Stimulated activated CD8-positive, alpha-beta memory T cell treated with anti-CD3 and anti-CD28 coated beads, Interleukin-15, amount 100 ng/mL, for 1 hour (primary cell): Measurements from ENCODE around the gene NBPF3.
"Not testable (repeated sequence)": the region's sequence is repeated elsewhere in the genome, so short reads cannot be mapped to it uniquely, and the experiment has no call there.

Experiments
- DNase-seq: peaks from one replicate; pipeline ENCODE4 v3.0.0-alpha.2; 2020; ENCODE audit warnings: low read depth

Gene NBPF3, protein sequence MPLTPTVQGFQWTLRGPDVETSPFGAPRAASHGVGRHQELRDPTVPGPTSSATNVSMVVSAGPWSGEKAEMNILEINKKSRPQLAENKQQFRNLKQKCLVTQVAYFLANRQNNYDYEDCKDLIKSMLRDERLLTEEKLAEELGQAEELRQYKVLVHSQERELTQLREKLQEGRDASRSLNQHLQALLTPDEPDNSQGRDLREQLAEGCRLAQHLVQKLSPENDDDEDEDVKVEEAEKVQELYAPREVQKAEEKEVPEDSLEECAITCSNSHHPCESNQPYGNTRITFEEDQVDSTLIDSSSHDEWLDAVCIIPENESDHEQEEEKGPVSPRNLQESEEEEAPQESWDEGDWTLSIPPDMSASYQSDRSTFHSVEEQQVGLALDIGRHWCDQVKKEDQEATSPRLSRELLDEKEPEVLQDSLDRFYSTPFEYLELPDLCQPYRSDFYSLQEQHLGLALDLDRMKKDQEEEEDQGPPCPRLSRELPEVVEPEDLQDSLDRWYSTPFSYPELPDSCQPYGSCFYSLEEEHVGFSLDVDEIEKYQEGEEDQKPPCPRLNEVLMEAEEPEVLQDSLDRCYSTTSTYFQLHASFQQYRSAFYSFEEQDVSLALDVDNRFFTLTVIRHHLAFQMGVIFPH

DNA sequence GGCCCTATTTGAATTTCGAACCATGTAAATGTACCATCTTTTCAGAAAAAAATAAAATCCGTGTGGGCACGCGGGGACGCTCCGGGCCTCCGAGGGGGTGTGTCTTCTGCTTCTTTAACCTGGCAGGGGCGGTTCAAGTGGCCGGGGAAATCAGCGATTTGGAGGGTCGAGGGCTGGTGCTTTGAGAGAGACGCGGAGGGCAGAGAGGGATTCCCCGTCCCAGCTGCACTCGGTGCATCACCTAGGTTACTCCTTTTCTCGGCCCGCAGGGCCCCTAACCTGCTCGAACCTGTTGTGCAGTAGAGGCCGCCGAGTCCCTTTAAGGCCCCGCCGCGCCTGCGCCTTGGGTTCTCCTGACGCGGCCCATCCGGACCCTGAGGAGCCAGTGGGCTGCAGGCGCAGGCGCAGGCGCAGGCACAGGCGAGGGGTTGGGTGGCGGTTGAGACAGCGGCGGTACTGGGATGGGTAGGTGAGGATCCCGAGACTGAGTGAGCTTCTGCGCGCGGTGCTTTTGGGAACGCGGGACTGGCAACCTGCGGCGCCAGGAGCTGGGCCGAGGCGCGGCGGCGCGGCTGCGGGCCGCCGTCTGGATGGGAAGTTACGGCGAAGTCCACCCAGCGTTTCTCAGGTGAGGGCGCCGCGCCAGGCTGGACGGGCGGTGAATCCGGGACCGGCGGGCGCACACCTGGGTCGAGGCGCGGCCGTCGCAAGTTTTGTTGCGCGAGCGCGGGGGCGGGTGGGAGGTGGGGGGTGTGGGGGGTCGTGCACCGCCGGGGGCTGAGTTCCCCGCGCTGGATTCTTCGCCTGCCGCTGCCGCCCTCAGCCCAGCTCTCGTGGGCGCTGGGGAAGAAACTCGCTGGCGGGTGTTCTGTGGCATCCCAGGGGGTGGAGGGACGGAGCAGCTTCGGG is at the start of gene NBPF3:
Gene NBPF3 (plus strand): TSS at position 417 of the 909 bp plus-strand sequence. CDS start 4,950 bp downstream, outside the sequence.
- peak; percentile 69 for DNase-seq

DNA sequence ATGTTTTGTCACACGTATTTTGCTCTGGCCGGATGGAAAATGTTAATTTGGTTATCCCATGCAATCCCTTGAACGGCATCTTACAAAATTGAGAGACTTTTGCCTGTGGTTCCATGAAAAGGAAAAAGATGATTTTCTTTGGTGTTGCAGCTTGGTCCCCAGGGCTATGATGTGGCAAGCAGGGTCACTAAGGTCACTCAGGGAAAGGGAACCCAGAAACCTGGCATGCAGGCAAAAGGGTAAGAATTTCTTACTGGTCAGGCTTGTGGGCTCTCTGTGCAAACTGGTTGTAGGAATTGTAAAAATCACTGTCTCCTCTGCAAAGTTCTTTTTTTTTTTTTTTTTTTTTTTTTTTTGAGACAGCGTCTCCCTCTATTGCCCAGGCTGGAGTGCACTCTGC is 48.4 kb upstream of the NBPF3 start:
- DNase-seq, result no peak

DNA sequence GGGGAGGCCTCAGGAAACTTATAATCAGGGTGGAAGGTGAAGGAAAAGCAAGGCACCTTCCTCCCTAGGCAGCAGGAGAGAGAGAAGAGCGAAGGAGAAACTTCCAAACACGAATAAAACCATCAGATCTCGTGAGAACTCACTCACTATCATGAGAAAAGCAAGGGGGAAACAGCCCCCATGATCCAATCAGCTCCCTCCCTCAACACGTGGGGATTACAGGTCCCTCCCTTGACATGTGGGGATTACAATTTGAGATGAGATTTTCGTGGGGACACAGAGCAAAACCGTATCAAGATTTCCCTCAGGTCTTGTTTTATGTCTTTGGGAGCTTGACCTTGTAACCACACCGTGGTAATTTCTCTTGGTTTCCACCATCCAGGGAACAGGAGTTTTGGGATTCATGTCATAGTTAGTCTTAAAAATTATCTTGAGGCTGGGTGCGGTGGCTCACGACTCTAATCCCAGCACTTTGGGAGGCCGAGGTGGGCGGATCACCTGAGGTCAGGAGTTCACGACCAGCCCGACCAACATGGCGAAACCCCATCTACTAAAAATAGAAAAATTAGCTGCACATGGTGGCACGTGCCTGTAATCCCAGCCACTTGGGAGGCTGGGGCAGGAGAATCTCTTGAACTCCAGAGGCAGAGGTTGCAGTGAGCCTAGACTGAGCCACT is 47.2 kb upstream of the NBPF3 start:
- no peak for DNase-seq

DNA sequence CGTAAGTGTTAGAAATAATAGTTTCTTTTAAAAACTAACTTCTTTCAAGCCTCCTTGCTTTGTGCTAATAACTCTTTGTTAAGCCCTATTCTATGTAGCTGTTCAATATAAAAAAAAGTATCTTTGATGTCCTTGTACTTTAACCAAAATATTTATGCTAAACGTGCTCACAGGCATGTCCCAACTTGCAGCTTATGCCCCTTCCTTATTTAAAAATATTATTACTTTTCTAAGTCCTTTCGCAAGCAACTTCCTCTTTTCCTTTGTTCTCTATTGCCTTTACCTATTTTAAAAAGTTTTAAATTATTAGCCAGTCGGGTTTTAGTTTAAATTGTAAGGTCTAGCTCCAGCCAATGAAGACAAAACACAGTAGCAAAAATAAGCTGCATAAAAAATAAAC is 43.4 kb upstream of the NBPF3 start:
- no peak for DNase-seq

DNA sequence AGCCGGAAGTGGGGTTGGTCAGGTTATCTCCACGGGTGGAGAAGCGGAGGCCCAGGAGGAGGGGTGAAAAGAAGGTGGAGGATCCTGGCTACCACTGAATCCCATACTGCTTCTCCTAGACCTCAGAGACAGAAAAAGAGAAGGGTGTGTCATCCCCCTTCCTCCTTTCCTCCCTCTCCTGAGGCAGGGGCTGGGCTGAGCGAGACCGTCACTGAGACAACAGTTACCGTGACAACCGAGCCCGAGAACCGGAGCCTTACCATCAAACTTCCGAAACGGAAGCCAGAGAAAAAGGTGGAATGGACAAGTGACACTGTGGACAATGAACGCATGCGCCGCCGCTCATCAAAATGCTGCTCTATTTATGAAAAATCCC is 42.1 kb upstream of the NBPF3 start:
- DNase-seq, result no peak

DNA sequence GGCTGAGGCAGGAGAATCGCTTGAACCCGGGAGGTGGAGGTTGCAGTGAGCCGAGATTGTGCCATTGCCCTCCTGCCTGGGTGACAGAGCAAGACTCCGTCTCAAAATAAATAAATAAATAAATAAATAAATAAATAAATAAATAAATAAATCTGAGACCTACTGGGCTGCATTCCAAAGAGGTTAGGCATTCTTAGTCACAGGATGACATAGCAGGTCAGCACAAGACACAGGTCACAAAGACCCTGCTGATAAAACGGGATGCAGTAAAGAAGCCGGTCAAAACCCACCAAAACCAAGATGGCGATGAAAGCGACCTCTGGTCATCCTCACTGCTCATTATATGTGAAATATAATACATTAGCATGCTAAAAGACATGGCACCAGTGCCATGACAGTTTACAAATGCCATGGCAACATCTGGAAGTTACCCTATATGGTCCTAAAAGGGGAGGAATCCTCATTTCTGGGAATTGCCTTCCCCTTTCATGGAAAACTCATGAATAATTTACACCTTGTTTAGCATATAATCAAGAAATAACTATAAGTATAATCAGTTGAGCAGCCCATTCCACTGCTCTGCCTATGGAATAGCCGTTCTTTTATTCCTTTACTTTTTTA is 38.1 kb upstream of the NBPF3 start:
- not testable (repeated sequence) for DNase-seq

DNA sequence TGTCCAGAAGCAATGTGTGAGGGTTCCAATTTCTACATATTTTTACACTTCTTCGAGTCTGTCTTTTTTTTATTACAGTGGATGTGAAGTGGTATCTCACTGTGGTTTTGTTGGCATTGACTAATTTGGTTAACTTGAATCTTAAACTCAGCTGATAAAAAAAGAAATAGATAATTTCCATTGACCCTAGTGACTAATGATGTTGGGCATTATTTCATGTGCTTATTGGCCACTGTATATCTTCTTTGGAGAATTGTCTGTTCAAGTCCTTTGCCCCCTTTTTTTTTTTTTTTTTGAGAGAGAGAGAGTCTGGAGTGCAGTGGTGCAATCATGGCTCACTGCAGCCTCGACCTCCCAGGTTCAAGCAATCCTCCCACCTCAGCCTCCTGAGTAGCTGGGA is 33.3 kb upstream of the NBPF3 start:
- no peak for DNase-seq

DNA sequence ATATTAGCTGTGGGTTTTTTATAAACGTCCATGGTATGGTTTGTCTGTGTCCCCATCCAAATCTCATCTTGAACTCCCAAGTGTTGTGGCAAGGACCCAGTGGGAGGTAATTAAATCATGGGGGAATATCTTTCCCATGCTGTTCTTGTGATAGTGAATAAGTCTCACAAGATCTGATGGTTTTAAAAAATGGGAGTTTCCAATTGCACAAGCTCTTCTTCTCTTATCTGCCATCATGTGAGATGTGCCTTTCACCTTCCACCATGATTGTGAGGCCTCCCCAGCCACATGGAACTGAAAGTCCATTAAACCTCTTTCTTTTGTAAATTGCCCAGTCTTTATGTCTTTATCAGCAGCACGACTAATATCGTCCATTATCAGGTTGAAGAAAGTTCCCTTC is 30.0 kb upstream of the NBPF3 start:
- not testable (repeated sequence) for DNase-seq

DNA sequence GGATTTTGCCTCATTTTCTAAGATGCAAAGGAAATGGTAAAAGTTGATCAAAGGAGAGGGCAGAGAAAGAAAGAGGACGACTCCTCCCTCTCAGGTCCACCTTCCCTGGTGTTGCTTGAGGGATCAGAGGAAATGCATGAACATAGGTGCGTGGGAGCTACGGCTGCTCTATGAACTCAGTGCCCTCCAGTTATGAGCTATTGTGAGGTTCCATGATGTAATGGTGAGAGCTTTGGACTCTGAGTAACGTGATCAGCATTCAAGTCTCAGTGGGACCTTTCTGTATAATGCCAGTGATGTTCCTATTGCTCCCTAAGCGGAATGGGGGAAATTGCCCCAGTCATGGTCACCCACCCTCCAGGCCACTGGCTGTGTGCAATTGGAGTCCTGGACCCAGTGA is 25.9 kb upstream of the NBPF3 start:
- DNase-seq, result no peak

DNA sequence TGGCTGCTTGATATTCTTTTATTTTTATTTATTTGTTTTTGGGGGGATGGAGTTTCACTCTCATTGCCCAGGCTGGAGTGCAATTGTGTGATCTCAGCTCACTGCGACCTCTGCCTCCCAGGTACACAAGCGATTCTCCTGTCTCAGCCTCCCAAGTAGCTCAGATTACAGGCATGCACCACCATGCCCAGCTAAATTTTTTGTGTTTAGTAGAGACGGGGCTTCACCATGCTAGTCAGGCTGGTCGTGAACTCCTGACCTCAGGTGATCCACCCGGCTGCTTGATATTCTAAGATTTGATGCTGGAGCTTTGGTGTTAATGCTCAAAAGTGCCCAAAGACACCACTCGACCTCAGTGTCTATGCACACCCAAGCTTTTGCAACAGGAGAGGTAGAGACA is 19.6 kb upstream of the NBPF3 start:
- DNase-seq, result not testable (repeated sequence)

DNA sequence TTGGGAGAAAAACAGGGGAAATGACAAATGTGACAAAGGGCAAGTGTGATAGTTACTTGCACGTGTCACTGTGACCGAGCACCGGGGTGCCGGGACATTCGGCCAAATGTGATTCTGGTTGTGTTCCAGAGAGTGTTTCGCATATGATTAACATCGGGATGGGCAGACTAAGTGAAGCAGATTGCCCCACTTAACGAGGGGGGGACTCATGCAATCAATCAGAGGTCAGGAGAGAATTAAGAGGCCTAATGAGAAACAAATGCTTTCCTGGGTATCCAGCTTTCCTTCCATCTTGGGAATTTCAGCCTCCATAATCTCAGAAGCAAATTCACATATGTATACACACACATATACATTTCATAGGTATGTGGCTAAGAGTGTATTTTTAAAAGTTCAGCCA is 18.6 kb upstream of the NBPF3 start:
- not testable (repeated sequence) for DNase-seq

DNA sequence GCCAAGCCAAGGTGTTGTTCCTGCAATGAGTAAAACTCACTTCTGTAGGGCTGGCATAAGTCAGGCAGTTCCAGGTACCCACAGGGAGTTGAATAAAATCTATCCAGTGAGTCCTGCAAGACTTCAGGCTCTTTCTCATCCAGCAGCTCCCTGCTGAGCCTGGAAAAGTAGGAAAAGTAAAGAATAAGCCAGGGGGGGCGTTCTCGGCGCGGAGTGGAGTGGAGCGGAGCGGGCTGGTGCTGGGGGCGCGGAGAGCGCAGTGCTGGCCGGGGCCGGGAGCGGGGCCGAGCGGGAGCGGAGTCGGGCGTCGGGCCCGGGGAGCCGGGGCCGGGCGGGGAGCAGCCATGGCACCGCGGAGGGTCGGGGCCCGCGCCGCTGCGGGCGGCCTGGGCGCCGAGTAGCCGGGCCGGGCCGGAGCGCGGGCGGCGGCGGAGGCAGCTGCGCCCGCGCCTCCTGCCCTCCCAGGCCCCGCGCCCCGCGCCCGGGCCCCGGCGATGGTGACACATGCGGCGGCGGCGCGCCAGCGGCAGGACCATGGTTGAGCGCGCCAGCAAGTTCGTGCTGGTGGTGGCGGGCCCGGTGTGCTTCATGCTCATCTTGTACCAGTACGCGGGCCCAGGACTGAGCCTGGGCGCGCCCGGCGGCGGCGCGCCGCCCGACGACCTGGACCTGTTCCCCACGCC is 12.0 kb upstream of the NBPF3 start:
- DNase-seq, result not testable (repeated sequence)

DNA sequence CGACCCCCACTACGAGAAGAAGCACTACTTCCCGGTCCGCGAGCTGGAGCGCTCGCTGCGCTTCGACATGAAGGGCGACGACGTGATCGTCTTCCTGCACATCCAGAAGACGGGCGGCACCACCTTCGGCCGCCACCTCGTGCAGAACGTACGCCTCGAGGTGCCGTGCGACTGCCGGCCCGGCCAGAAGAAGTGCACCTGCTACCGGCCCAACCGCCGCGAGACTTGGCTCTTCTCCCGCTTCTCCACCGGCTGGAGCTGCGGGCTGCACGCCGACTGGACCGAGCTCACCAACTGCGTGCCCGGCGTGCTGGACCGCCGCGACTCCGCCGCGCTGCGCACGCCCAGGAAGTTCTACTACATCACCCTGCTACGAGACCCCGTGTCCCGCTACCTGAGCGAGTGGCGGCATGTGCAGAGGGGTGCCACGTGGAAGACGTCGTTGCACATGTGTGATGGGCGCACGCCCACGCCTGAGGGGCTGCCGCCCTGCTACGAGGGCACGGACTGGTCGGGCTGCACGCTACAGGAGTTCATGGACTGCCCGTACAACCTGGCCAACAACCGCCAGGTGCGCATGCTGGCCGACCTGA is 11.4 kb upstream of the NBPF3 start:
- DNase-seq, result not testable (repeated sequence)

DNA sequence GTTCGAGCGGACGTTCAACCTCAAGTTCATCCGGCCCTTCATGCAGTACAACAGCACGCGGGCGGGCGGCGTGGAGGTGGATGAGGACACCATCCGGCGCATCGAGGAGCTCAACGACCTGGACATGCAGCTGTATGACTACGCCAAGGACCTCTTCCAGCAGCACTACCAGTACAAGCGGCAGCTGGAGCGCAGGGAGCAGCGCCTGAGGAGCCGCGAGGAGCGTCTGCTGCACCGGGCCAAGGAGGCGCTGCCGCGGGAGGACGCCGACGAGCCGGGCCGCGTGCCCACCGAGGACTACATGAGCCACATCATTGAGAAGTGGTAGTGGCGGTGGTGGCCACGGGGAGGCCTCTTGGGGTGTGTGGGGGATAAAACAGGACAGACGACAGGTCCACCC is 10.7 kb upstream of the NBPF3 start:
- DNase-seq, result not testable (repeated sequence)

DNA sequence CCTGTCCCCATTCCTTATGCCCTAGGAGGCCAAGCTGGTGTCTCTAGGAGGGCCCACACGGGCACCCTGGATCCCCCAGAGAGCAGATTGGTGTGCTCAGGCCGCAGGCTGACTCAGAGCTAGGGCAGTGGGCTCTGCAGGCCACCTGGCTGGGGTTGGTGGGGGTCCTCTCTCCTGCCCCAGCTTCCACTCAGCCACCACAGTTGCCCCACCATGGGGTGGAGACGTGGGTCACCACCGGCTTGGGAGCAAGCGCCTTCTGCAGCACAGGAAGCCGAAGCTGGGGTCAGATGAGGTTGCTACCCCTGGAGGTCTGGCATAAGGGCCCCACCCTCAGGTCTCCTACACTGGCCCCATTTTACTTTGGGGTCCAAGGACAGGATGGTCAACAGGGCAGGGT is 9.1 kb upstream of the NBPF3 start:
- DNase-seq, result not testable (repeated sequence)

DNA sequence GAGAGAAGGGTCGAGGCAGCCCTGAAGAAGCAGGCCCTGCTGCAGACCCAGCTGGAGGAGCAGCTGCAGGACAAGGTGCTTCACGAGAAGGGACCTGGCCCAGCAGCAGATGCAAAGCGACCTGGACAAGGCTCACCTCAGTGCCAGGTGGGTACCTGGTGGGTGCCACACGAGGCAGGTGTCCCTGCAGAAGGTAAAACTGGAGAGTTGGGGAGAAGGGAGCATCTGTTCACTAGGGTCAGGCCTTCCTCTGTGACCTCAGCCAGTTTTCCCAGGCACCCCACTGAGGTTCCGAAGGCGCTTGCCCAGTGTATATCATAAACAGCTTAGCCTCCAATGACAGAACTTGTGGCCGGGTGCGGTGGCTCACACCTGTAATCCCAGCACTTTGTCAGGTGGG is 5.5 kb upstream of the NBPF3 start:
- DNase-seq, result no peak

DNA sequence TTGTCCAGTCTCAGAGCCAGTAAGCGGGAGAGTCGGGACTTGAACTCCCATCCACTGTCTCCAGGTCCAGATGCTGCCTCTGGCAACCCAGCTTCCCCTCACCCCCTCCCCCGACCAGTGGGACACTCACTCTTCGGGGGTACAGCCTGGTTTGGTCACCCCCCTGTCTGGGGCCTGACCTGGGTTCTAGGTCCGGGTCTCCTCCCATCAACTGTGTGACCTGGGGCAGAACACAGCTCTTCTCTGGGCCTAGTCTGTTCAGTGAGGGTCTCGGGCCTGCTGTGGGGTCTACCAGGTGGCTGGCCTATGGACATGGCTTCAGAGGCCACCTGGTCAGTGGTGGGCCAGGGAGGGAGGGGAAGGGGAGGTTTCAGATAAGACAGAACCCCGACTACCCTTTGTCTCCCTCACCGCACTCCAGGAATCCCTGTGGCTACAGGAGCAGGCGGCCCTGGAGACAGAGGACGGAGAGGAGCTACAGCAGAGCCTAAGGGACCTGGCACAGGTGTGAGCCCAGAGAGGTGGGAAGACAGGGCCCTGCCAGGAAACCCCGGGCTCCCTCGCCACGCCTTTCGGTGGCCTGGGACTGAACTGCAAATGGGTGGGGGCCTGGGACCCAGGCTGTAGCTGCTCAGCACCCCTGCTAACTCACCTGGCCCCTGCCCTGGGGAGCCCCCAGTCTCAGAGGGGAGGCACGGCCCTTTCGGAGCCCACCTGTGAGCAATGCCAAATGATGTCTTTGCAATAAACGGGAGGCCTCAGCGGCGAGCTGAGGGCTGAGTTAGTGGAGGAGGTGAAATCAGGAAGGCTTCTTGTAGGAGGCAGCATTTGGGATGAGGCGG is 4.1 kb upstream of the NBPF3 start:
- no peak for DNase-seq

DNA sequence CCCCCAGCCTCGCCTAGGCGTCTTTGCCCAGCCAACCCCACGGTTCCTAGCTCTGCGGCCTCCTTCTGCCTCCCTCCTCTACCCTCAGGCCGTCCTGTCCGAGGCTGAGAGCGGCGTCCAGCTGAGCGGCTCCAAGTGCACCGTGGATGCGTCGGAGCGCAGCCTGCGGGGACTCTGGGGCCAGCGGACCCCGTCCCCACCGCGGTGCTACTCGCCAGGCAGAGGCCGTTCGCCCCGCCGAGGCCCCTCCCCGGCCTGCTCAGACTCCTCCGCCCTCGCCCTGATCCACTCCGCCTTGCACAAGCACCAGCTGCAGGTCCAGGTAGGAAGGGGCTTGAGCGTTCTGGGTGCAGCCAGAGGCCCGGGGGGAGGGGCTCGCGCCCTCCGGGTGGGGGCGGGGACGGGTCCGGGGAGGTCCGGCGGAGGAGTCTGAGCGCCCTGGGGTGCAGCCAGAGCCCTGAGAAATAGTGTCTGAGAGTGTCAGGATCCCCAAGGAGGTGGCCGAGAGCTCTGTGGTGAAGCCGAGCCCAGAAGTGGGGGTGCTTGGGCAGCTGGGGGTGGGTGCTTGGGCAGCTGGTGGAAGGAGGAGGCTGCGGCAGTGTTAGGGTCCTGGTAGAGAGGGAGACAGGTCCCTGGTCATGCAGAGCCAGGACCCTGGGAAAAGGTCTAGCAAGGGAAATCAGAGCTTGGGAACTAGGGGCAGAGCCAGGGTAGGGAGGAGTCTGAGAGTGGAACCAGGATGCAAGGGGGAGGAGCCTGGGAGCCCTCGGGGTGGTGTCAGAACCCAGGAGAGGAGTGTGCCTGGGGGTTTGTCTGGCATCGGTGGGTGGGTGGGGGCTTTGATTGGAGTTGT is 3.2 kb upstream of the NBPF3 start:
- DNase-seq, result no peak

DNA sequence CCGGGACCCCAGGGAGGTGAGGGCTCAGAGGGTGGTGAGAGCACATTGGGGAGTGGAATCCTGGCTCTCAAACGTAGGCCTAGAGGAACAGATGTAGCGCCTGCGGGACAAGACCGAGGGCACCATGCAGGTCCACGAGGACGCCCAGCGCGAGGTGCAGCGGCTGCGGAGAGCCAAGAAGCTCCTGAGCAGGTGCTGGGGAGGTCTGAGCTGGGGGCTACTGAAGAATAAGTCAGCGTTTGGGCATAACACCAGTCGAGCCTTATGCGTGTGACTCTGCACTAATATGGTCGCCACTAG is 2.6 kb upstream of the NBPF3 start:
- DNase-seq, result no peak
